Peyer's patch (tissue), 4 donors: ENCODE measurements around the gene SRRM2. TPM values are rescaled to one million over a fixed set of nuclear protein-coding genes. Genes with fewer than 3 reads are reported as not detected.

Source experiments
- DNase-seq, 3 donors: peaks; one replicate each; pipeline ENCODE4 v3.0.0-alpha.2; 2017 to 2019
- H3K27ac ChIP-seq, 4 donors: fragments of 200-600 bp; sonication (generic); one replicate each; pipeline ENCODE4 v1.5.1; 2016 to 2019
- H3K27me3 ChIP-seq, 2 donors: fragments of 200-600 bp; sonication (generic); one replicate each; pipeline ENCODE4 v1.5.1; 2019
- H3K36me3 ChIP-seq, 3 donors: fragments of 200-600 bp; sonication (generic); one replicate each; pipeline ENCODE4 v1.5.1; 2016 to 2019
- H3K4me1 ChIP-seq, 4 donors: fragments of 200-600 bp; sonication (generic); one replicate each; pipeline ENCODE4 v1.5.1; 2016 to 2019
- H3K4me3 ChIP-seq, 4 donors: fragments of 200-600 bp; sonication (generic); 1 replicate in 3 of 4; 2 replicates in 1 of 4; pipeline ENCODE4 v1.5.1; 2016 to 2019; ENCODE audit warnings: mild to moderate bottlenecking in 1 of 4
- H3K9me3 ChIP-seq, 4 donors: fragments of 200-600 bp; sonication (generic); one replicate each; pipeline ENCODE4 v1.5.1; 2016 to 2019; ENCODE audit warnings: mild to moderate bottlenecking in 1 of 4
- CTCF ChIP-seq, 6 experiments: fragments of 450-650 bp in 4 of 6; fragments of 200-600 bp in 2 of 6; sonication (generic) in 1 of 6; IDR thresholded peaks; one replicate each; pipeline ENCODE4 v1.5.1; 2017 to 2019; ENCODE audit warnings: antibody characterized with exemption in 6 of 6, mild to moderate bottlenecking in 3 of 6, moderate library complexity in 1 of 6
- POLR2A ChIP-seq, 2 donors: fragments of 450-650 bp; IDR thresholded peaks; one replicate each; pipeline ENCODE4 v1.5.1; 2017; ENCODE audit warnings: antibody characterized with exemption in 2 of 2, mild to moderate bottlenecking in 2 of 2, moderate library complexity in 2 of 2
- total RNA-seq, 4 donors: library from RNA; depleted of rRNA; stranded (reverse); fragments of >200 nt; gene quantifications; one replicate each; pipeline ENCODE4 v1.1.0, GENCODE V29; 2016

Gene SRRM2
- total RNA-seq, 4 donors from 2014 or later = 683 to 3,742 (median 1,673) TPM

GRCh38 chr16:2804728-2805127, 52.3 kb downstream of the SRRM2 start:
- peak in 1 of 3 donors; percentile 39 for DNase-seq
- H3K9me3 ChIP-seq = peaks cover 0 to 8% (median 2%) of the 10 kb centered on the region in 4 donors
- no peaks in the 10 kb centered on the region for H3K36me3 ChIP-seq
- TF ChIP-seq CTCF (IDR thresholded peaks at IDR 0.05) (no peak), POLR2A (IDR thresholded peaks at IDR 0.05) (no peak)
- H3K4me3 ChIP-seq = no peak overlapping the region
- H3K4me1 ChIP-seq = no peaks in the 10 kb centered on the region
- H3K27me3 ChIP-seq = no peaks in the 10 kb centered on the region
- H3K27ac ChIP-seq = no peak overlapping the region

- no peak overlapping the region for H3K4me3 ChIP-seq
- H3K9me3 ChIP-seq = peaks cover 0 to 8% (median 2%) of the 10 kb centered on the region in 4 donors
- no peaks in the 10 kb centered on the region for H3K27me3 ChIP-seq
- H3K36me3 ChIP-seq = no peaks in the 10 kb centered on the region
- no peak overlapping the region for H3K27ac ChIP-seq
- DNase-seq = peak in 1 of 3 donors; percentile 6
- no peaks in the 10 kb centered on the region for H3K4me1 ChIP-seq
- TF ChIP-seq POLR2A (IDR thresholded peaks at IDR 0.05) = no peak
- no peak for TF ChIP-seq CTCF (IDR thresholded peaks at IDR 0.05)
Measured at GRCh38 chr16:2806286-2806685, 53.8 kb downstream of the SRRM2 start.

- peak in 1 of 3 donors; percentile 14 for DNase-seq
- no peaks in the 10 kb centered on the region for H3K27me3 ChIP-seq
- no peaks in the 10 kb centered on the region for H3K36me3 ChIP-seq
- TF ChIP-seq POLR2A (IDR thresholded peaks at IDR 0.05) = no peak
- no peak for TF ChIP-seq CTCF (IDR thresholded peaks at IDR 0.05)
- H3K4me3 ChIP-seq = no peak overlapping the region
- no peak overlapping the region for H3K27ac ChIP-seq
- H3K4me1 ChIP-seq = no peaks in the 10 kb centered on the region
- H3K9me3 ChIP-seq = peaks cover 0 to 8% (median 2%) of the 10 kb centered on the region in 4 donors
Measured at GRCh38 chr16:2808181-2808580, 55.7 kb downstream of the SRRM2 start.

- no peak overlapping the region for H3K27ac ChIP-seq
- H3K27me3 ChIP-seq = no peaks in the 10 kb centered on the region
- no peak for DNase-seq
- H3K9me3 ChIP-seq = peaks cover 0 to 4% (median 0%) of the 10 kb centered on the region in 4 donors
- no peaks in the 10 kb centered on the region for H3K4me1 ChIP-seq
- no peaks in the 10 kb centered on the region for H3K36me3 ChIP-seq
- H3K4me3 ChIP-seq = no peak overlapping the region
- no peak for TF ChIP-seq CTCF (IDR thresholded peaks at IDR 0.05)
- no peak for TF ChIP-seq POLR2A (IDR thresholded peaks at IDR 0.05)
Measured at GRCh38 chr16:2809149-2809760, 56.8 kb downstream of the SRRM2 start.

GRCh38 chr16:2810651-2811050, 58.2 kb downstream of the SRRM2 start:
- Histone ChIP-seq H3K36me3 (no peaks in the 10 kb centered on the region), H3K4me3 (no peak overlapping the region), H3K27me3 (no peaks in the 10 kb centered on the region), H3K9me3 (no peaks in the 10 kb centered on the region), H3K4me1 (no peaks in the 10 kb centered on the region), H3K27ac (no peak overlapping the region)
- TF ChIP-seq CTCF (IDR thresholded peaks at IDR 0.05) = no peak
- no peak for TF ChIP-seq POLR2A (IDR thresholded peaks at IDR 0.05)
- no peak for DNase-seq
